HPDE6-E6E7 (cell line): ENCODE measurements around the gene OTC.

Source experiments
- DNase-seq: peaks from one replicate; pipeline ENCODE4 v3.0.0; 2011; ENCODE audit warnings: missing footprints; ENCODE audit errors: extremely low spot score

Gene OTC

DNA sequence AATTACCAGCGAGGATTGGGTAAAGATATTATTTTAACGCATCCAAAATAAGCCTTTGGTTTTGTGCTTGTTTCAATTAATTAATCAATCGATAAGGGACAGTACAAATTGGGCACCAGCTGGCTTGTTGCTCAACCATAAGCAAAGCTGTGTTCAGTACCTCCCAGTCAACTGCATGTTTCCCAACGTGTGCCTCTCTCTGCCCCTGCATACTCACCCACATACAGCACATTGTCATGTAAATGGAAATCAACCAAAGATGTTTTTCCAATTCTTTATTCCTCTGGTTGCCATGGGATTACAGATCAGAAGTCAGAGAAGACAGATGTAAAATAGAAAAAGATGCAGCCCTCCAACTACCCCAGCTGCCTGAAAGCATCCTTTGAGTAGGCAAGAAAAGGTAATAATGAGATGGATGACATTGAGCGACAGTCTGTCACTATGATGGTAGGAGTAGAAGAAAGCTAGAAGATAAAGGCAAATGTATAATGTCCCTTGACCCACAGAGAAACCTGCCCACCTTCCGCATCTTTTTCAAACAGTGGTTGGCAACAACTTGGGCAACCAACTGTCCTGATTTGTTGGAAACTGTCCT is 116.3 kb downstream of the OTC start:
- DNase-seq, result no peak
